GM18867 (cell line): Measurements from ENCODE around the gene PFDN4.

Source experiments
- ATAC-seq: cut with Tn5 transposase; IDR thresholded peaks from one replicate; pipeline ENCODE4 v1.9.1; 2021; ENCODE audit warnings: mild to moderate bottlenecking, moderate library complexity; ENCODE audit not compliant: unreplicated experiment

Gene PFDN4

GRCh38 chr20:54200487-54201267, 7.2 kb upstream of the PFDN4 start:
- ATAC-seq, result no peak

GRCh38 chr20:54201268-54201846, 6.5 kb upstream of the PFDN4 start:
- no peak for ATAC-seq

- no peak for ATAC-seq
Measured at GRCh38 chr20:54203281-54203680, 4.6 kb upstream of the PFDN4 start.

DNA sequence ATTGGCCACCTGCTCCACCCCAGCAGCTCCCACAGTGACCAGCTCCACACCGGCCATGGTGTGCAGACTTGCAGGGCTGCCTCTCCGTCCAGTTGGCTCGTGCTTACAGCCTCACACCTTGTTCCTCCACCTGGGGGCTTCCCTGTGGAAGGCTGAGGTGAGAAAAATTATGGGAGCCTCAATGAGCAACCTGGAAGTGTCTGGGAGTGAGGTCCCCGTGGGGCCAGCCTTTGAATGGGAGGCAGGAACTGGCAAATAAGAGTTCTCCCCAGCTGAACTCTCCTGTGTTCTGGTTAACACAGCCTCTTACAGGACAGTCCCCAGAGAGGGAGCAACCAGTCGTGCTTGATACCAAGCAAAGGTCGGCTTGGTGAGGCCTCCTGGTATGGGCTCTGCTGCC, 3.8 kb upstream of the PFDN4 start:
- ATAC-seq, result no peak

DNA sequence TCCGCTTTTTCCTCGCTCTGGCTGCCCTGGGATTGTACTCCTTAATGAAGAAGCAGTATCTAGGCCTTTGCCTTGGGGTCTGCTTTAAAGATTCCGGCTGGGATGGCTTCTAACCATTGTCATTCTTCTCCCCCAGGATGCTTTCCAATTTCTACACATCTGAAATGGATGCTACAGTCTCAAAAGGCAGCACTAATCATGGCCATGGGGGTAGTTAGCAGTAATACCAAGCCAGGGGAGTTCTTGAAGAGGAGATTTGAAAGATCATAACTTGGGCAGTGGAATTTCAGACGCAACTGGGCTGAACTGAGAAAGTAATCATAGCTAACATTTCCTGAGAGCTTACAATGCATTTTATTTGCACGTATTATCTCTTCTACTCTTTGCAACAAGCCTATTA, 3.4 kb upstream of the PFDN4 start:
- ATAC-seq, result no peak

DNA sequence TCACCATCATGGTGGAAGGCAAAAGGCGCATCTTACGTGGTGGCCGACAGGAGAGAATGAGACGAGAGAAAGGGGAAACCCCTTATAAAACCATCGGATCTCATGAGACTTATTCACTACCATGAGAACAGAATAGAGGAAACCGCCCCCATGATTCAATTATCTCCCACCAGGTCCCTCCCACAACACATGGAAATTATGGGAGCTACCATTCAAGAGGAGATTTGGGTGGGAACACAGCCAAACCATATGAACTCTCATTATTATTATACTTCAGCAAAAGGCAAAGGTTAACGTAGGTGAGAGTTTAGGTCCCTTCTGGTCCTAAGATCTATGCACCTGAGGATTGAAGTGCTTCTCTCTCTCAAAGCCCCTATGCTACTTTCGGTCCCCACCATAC, 2.4 kb upstream of the PFDN4 start:
- no peak for ATAC-seq

- ATAC-seq, result no peak
Measured at GRCh38 chr20:54207053-54207742, 689 bp upstream of the PFDN4 start.

GRCh38 chr20:54208548-54209176, 775 bp downstream of the PFDN4 start:
- peak; percentile 2 for ATAC-seq

- ATAC-seq, result no peak
Measured at GRCh38 chr20:54209216-54209813, 1.4 kb downstream of the PFDN4 start.

- no peak for ATAC-seq
Measured at GRCh38 chr20:54212226-54212625, 4.3 kb downstream of the PFDN4 start.

GRCh38 chr20:54212871-54213270, 5.0 kb downstream of the PFDN4 start:
- no peak for ATAC-seq

GRCh38 chr20:54214566-54214965, 6.7 kb downstream of the PFDN4 start:
- no peak for ATAC-seq

DNA sequence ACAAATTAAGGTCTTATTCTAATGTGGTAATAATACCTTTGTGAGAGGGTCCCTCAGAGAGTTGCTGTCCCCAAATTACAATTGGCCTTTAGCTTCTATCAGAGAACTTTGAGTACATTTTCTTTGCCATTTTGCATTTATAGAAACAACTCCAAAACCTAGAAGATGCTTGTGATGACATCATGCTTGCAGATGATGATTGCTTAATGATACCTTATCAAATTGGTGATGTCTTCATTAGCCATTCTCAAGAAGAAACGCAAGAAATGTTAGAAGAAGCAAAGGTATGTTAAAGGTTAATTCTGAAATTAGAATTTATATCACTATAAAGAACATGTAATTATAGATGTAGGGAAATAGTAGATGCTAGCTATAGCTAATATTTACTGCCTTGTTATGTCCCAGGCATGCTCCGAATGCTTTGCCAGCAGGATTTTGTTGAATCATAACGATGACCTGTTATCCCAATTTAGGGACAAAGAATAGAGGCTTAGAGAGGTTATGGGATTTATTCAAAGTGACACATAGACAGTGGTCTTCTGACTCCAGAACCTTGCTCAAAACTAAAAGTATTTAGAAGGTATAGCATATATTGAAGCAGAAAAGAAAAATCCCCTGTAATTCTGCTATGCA, 7.4 kb downstream of the PFDN4 start:
- no peak for ATAC-seq

DNA sequence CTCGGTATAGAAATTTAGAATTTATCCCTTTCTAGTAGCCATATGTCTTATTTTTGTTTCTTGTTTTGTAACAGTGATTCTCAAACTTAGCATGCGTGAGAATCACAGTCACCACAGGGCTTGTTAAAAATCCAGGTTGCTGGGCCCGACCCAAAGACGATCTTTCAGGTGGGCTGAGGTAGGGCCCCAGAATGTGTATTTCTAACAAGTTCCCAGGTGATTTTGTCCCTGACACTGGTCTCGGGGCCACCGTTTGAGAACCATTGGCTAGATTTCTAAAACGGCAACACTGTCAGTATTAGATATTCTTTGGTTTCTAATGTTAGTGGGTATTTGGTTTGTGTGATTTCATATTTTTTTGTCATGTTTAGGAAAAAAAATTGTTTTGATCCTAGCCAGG, 9.9 kb downstream of the PFDN4 start:
- no peak for ATAC-seq

DNA sequence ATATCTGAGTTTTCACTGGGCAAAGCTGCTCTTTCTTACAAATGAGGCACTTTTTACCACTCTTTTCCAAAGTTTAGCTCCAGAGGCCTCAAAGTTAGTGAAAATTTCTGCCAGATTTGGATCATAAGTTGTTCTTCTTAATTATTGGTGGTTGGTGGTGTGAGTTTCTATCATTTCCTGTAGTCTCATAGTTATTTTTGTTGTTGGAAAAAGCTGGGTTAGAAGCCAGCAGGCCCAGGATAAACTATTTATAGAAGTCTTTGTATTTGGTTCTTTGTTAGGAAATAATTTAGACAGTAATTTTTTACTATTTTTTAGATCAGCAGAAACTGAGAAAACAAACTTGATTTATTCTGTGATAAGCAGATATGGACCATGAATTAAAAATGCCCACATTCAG, 10.6 kb downstream of the PFDN4 start:
- ATAC-seq, result no peak

DNA sequence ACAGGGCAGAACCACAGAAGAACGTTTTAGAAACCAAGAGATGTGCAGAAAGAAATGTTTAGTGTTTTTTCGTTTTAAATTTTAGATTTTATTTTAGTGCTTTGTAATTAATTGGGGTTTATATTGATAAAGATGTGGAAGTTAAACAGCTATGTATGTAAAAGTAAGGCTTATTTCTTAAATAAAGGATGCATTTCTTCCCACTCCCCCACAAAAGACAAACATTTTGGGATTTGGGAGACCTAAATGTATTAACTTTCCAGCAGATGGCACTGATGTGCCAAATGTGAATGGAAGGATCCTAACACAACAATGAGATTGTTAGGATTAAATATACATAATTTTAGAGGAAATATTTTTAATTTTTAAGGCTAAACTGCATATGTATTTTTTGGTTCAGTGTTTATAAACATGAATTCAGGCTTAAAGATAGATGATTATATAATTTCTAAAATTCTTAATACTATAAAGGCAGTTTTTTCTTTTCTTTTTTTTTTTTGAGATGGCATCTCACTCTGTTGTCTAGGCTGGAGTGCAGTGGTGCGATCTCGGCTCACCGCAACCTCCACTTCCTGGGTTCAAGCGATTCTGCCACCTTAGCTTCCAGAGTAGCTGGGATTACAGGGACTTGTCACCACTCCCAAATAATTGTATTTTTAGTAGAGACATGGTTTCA, 12.0 kb downstream of the PFDN4 start:
- ATAC-seq, result no peak

DNA sequence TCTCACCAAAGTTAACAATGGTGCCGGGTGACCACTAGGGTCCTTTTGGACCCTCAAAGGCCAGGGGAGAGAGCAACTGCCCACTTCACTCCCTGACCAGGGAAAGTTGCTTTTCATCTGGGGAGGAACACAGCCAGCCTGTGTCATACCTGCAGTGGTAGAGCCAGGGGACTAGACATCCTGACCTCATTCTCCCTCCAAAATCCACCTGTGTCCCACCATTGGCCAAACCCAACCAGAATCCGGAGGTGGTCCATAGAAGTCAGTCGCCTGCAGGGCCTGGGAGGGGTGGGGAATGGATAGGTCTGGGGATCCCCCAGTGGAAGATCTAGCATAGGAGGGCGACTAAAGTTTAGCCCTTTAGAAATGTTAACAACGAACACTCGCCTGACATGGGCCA, 12.8 kb downstream of the PFDN4 start:
- no peak for ATAC-seq

- ATAC-seq, result peak; percentile 89
Measured at GRCh38 chr20:54221353-54221752, 13.5 kb downstream of the PFDN4 start.

GRCh38 chr20:54221996-54222890, 14.4 kb downstream of the PFDN4 start:
- ATAC-seq, result no peak
